Tongue (tissue), 2 donors: ENCODE data around the gene IER3. TPM values are rescaled to one million over a fixed set of nuclear protein-coding genes. Genes with fewer than 3 reads are reported as not detected.

Source experiments
- DNase-seq: peaks from one replicate; pipeline ENCODE4 v3.0.0-alpha.2; 2015
- total RNA-seq: library from RNA; depleted of rRNA; stranded (reverse); fragments of >200 nt; gene quantifications from one replicate; pipeline ENCODE4 v1.2.3, GENCODE V29; 2014

IER3 gene
- total RNA-seq: 7.1 TPM

GRCh38 chr6:30744054-30744805, at the start of gene IER3:
IER3 (minus strand) TSS chr6:30744547; CDS start chr6:30744518, 29 bp downstream.
- peak; percentile 91 for DNase-seq

GRCh38 chr6:30793521-30794194, 49.3 kb upstream of the IER3 start:
- DNase-seq: peak; percentile 45

- no peak for DNase-seq
Measured at GRCh38 chr6:30792786-30793185, 48.4 kb upstream of the IER3 start.

- no peak for DNase-seq
Measured at GRCh38 chr6:30790724-30791383, 46.5 kb upstream of the IER3 start.

GRCh38 chr6:30789606-30790005, 45.3 kb upstream of the IER3 start:
- DNase-seq: no peak

- no peak for DNase-seq
Measured at GRCh38 chr6:30787954-30788353, 43.6 kb upstream of the IER3 start.

GRCh38 chr6:30782425-30783014, 38.2 kb upstream of the IER3 start:
- DNase-seq: no peak

GRCh38 chr6:30781743-30782424, 37.5 kb upstream of the IER3 start:
- DNase-seq: peak; percentile 98

GRCh38 chr6:30781395-30781742, 37.0 kb upstream of the IER3 start:
- no peak for DNase-seq

GRCh38 chr6:30780642-30780920, 36.2 kb upstream of the IER3 start:
- no peak for DNase-seq

- no peak for DNase-seq
Measured at GRCh38 chr6:30779850-30780641, 35.7 kb upstream of the IER3 start.

GRCh38 chr6:30778001-30778635, 33.8 kb upstream of the IER3 start:
- no peak for DNase-seq

GRCh38 chr6:30777155-30777485, 32.8 kb upstream of the IER3 start:
- no peak for DNase-seq

- DNase-seq: no peak
Measured at GRCh38 chr6:30776390-30777154, 32.2 kb upstream of the IER3 start.

- DNase-seq: no peak
Measured at GRCh38 chr6:30775104-30775503, 30.8 kb upstream of the IER3 start.

GRCh38 chr6:30774701-30775100, 30.4 kb upstream of the IER3 start:
- DNase-seq: no peak

GRCh38 chr6:30770592-30770991, 26.2 kb upstream of the IER3 start:
- no peak for DNase-seq

- no peak for DNase-seq
Measured at GRCh38 chr6:30769853-30770524, 25.6 kb upstream of the IER3 start.

- DNase-seq: peak; percentile 44
Measured at GRCh38 chr6:30769088-30769852, 24.9 kb upstream of the IER3 start.
